ENCODE results near the gene SERPINA4. TPM values are rescaled to one million over a fixed set of nuclear protein-coding genes. Genes with fewer than 3 reads are reported as not detected.

The SERPINA4 gene
- total and polyA plus RNA-seq, 2 experiments from 2014 or later: not detected

GRCh38 chr14:94572637-94573303 is 11.5 kb downstream of the SERPINA4 start:
- H3K27ac ChIP-seq (ENCODE audit: low read depth): no peak overlapping the region
- H3K27me3 ChIP-seq (ENCODE audit: insufficient read depth): no peaks in the 10 kb centered on the region
- H3K36me3 Mint-ChIP-seq (ENCODE audit: low read depth): no peaks in the 10 kb centered on the region
- H3K9me2 ChIP-seq (ENCODE audit: insufficient read depth): no peaks in the 10 kb centered on the region; the same call in 1 of the 2 replicates
- peaks cover 4% of the 10 kb centered on the region for H3K27me3 Mint-ChIP-seq (ENCODE audit: insufficient read depth, low read depth, poor library complexity)
- TF ChIP-seq ZNF462 (CRISPR knock-in tag; IDR thresholded peaks at IDR 0.05): no peak
- no peak for TF ChIP-seq POLR2AphosphoS5 (IDR thresholded peaks at IDR 0.05; ENCODE audit: low read depth)
- no peak for TF ChIP-seq JUNB (IDR thresholded peaks at IDR 0.05; ENCODE audit: unreplicated experiment)
- TF ChIP-seq CTCF (conservative IDR thresholded peaks at IDR 0.05; ENCODE audit: low read depth in 2 of 2): no peak
- TF ChIP-seq ETS1 (IDR thresholded peaks at IDR 0.05): no peak
- no peak for TF ChIP-seq ZNF114 (CRISPR knock-in tag; IDR thresholded peaks at IDR 0.05)
- TF ChIP-seq NANOG (IDR thresholded peaks at IDR 0.05; ENCODE audit: borderline replicate concordance): no peak
- no peak for TF ChIP-seq EZH2 (IDR thresholded peaks at IDR 0.05; ENCODE audit: low read depth, unreplicated experiment)
- no peak for TF ChIP-seq REST (IDR thresholded peaks at IDR 0.05; ENCODE audit: unreplicated experiment)
- no peak for TF ChIP-seq EZH2phosphoT487 (IDR thresholded peaks at IDR 0.05; ENCODE audit: unreplicated experiment)
- no peak for TF ChIP-seq CREB1 (CRISPR knock-in tag; IDR thresholded peaks at IDR 0.05; ENCODE audit: low read depth)
- TF ChIP-seq STAT1 (IDR thresholded peaks at IDR 0.05; ENCODE audit: unreplicated experiment): no peak
- TF ChIP-seq ZNF331 (CRISPR knock-in tag; IDR thresholded peaks at IDR 0.05; ENCODE audit: low read depth): no peak
- no peak overlapping the region for H3K4me2 ChIP-seq
- no peaks in the 10 kb centered on the region for H3K79me2 ChIP-seq (replicated peaks; ENCODE audit: insufficient read depth)
- no peaks in the 10 kb centered on the region for H3K4me1 Mint-ChIP-seq
- no peaks in the 10 kb centered on the region for H3K36me3 ChIP-seq (ENCODE audit: insufficient read depth)
- no peaks in the 10 kb centered on the region; the same call in 2 of the 3 replicates for H3K9me3 Mint-ChIP-seq
- H2AFZ ChIP-seq: no peak overlapping the region
- H3K27ac Mint-ChIP-seq: no peak overlapping the region
- ATAC-seq (no peak), DNase-seq (ENCODE audit: low spot score) (no peak)
- H3K4me1 ChIP-seq (ENCODE audit: insufficient read depth): no peaks in the 10 kb centered on the region
- no peak overlapping the region for H3K4me3 Mint-ChIP-seq
- no peak overlapping the region for H3K4me3 ChIP-seq
- no peaks in the 10 kb centered on the region for H4K20me1 ChIP-seq (replicated peaks; ENCODE audit: insufficient read depth)
- H3F3A ChIP-seq (replicated peaks; ENCODE audit: low read depth): no peaks in the 10 kb centered on the region

All from GM23338 (cell line).